D721Med (cell line): ENCODE measurements around the gene PCNT.

Experiments
- DNase-seq: peaks from one replicate; pipeline ENCODE4 v3.0.0; 2011; ENCODE audit warnings: low spot score; ENCODE audit not compliant: insufficient read length
- FAIRE-seq: peaks from 2 replicates; lab custom pipeline; 2011; peaks lifted over from hg19 to GRCh38; lab: Jason Lieb, UNC
- TF ChIP-seq, protein P1 (sequence below): IDR thresholded peaks from 2 replicates; pipeline ENCODE4 v1.5.1; 2012; ENCODE audit warnings: mild to moderate bottlenecking, control low read depth; ENCODE audit not compliant: insufficient read depth; ENCODE audit errors: missing control alignments

Gene PCNT

DNA sequence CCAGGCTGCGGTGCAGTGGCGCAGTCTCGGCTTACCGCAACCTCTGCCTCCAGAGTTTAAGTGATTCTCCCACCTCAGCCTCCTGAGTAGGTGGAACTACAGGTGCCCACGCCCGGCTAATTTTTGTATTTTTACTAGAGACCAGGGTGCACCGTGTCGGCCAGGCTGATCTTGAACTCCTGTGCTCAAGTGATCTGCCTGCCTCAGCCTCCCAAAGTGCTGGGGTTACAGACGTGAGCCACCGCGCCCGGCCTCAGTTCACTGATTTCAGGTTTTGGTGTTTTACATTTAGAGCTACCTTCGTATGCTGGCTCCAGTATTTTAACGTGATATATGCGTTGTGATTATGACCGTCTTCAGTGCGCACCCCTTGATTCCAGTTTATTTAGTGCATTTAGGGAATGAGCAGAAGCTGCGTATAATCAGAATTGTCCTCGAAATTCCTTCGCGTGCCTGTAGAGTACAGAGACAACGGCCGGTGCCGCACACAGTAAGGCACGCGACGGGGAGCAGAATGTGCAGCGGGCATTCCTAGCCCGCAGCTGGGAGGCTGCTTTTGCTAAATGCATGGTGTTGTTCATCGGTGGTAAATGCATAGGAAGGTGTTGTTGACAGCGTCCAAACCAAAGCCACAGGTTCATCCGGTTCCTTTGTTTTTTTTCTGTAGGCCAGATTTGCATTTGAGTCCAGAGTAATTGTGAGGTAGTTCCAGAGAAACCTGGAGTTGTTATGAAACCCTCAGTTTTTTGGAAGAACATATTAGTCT, 85.9 kb downstream of the PCNT start:
- FAIRE-seq (no peak), DNase-seq (no peak)
- TF ChIP-seq, protein P1, sequence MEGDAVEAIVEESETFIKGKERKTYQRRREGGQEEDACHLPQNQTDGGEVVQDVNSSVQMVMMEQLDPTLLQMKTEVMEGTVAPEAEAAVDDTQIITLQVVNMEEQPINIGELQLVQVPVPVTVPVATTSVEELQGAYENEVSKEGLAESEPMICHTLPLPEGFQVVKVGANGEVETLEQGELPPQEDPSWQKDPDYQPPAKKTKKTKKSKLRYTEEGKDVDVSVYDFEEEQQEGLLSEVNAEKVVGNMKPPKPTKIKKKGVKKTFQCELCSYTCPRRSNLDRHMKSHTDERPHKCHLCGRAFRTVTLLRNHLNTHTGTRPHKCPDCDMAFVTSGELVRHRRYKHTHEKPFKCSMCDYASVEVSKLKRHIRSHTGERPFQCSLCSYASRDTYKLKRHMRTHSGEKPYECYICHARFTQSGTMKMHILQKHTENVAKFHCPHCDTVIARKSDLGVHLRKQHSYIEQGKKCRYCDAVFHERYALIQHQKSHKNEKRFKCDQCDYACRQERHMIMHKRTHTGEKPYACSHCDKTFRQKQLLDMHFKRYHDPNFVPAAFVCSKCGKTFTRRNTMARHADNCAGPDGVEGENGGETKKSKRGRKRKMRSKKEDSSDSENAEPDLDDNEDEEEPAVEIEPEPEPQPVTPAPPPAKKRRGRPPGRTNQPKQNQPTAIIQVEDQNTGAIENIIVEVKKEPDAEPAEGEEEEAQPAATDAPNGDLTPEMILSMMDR = no peak

DNA sequence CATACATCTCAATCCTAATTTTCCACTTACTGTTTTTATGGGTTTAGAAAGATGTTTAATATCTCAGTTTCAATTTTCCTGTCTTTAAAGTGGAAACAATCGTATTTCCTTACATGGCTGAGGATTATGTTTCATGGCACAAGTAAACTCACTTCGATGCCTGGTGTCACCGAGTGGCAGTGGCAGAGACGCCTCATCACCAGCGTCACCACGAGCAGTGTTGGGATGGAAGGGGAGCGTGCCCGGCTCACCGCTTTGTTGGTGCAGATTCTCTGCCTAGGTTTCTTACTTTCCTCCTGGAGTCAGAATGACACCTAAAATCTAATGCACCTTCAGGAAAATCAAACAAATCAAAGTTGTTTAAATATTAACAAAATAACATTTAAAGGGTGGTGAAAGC, 86.6 kb downstream of the PCNT start:
- FAIRE-seq (no peak), DNase-seq (no peak)
- TF ChIP-seq, protein P1 = no peak

DNA sequence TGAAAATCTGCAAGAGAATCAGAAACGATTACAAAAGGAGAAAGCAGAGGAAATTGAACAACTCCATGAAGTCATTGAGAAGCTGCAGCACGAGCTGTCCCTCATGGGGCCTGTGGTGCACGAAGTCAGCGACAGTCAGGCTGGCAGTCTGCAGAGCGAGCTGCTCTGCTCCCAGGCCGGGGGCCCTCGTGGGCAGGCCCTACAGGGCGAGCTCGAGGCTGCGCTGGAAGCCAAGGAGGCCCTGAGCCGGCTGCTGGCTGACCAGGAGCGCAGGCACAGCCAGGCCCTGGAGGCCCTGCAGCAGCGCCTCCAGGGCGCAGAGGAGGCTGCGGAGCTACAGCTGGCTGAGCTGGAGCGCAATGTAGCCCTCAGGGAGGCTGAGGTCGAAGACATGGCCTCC, 87.3 kb downstream of the PCNT start:
- TF ChIP-seq, protein P1 = no peak
- DNase-seq (no peak), FAIRE-seq (no peak)

DNA sequence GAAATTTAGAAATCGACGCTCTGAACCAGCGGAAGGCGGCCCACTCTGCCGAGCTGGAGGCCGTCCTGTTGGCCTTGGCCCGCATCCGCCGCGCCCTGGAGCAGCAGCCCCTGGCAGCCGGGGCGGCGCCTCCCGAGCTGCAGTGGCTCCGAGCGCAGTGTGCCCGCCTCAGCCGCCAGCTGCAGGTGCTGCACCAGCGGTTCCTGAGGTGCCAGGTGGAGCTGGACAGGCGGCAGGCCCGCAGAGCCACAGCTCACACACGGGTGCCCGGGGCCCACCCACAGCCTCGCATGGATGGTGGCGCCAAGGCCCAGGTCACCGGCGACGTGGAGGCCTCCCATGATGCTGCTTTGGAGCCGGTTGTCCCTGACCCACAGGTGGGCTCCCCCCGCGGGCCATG, 87.7 kb downstream of the PCNT start:
- no peak for DNase-seq
- TF ChIP-seq, protein P1 = no peak
- FAIRE-seq = no peak

DNA sequence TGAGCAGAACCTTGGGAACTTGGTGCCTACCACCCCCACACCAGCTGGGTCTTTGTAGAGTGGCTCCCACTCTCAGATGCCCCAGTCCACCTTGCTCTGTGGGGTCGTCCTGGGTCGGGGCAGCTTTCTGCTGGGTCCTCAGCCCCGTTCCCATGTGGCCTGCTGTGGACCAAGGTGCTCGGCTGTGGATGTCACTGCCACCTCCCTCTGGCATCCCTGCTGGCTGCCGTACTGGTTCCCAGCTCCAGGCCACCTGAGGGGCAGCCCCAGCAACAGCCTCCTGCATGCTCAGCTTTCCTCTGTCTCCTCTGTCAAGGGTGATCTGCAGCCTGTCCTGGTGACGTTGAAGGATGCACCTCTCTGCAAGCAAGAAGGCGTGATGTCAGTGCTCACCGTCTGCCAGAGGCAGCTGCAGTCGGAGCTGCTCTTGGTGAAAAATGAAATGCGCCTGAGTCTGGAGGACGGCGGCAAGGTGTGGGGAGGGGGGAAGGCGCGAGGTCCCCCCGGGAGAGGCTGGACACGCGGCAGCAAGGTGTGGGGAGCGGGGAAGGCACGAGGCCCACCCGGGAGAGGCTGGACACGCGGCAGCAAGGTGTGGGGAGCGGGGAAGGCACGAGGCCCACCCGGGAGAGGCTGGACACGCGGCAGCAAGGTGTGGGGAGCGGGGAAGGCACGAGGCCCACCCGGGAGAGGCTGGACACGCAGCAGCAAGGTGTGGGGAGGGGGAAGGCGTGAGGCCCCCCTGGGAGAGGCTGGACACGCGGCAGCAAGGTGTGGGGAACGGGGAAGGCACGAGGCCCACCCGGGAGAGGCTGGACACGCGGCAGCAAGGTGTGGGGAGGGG, 88.8 kb downstream of the PCNT start:
- no peak for FAIRE-seq
- TF ChIP-seq, protein P1 = no peak
- DNase-seq = no peak

DNA sequence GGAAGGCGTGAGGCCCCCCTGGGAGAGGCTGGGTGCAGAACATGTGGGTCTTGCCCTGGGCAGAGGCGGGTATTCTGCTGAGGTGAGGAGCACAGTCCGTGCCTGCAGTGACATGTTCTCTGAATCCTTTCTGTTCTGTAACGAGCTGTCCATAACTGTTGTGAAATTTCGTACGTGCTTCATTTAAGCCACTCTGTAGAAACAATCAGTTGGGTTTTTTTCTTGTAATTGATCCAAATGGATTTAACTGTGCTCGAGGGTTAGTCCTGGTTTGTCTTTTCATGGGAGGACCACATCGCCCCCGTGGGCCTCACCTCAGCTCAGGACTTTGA, 89.4 kb downstream of the PCNT start:
- DNase-seq (no peak), FAIRE-seq (no peak)
- TF ChIP-seq, protein P1 = no peak

DNA sequence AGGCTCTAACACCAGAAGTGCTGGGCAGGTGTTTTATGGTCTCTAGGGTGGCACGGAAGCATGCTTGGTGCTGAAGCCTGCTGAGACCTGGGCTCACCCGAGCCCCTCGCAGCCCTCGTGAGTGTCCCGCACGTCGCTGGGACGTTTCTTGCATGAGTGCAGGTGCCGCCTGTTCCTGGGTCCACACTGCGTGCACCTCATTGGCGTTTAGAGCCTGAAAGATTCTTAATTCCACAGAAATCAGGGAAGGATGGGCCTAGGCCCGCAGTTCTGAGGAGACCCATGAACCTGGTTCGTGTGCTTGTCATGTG, 91.0 kb downstream of the PCNT start:
- FAIRE-seq (no peak), DNase-seq (no peak)
- TF ChIP-seq, protein P1 = no peak
